CD4-positive, alpha-beta T cell treated with Interleukin-6 at 100 ng/mL for 8 hours (primary cell): ENCODE results near the gene CAVIN3.

ENCODE experiments used
- DNase-seq: peaks from one replicate; pipeline ENCODE4 v3.0.0-alpha.2; 2020; ENCODE audit warnings: mixed read lengths, low spot score

The CAVIN3 gene

GRCh38 chr11:6320411-6321155, at the start of gene CAVIN3:
TSS of gene CAVIN3 (minus strand) at chr11:6320501. CDS start at chr11:6320476, 25 bp downstream.
- DNase-seq, result peak; percentile 6

GRCh38 chr11:6365659-6366058, 45.4 kb upstream of the CAVIN3 start:
- DNase-seq, result no peak

- peak; percentile 60 for DNase-seq
Measured at GRCh38 chr11:6362873-6363678, 42.8 kb upstream of the CAVIN3 start.

GRCh38 chr11:6362185-6362872, 42.0 kb upstream of the CAVIN3 start:
- no peak for DNase-seq

GRCh38 chr11:6360183-6360582, 39.9 kb upstream of the CAVIN3 start:
- no peak for DNase-seq

GRCh38 chr11:6357222-6357621, 36.9 kb upstream of the CAVIN3 start:
- DNase-seq, result no peak

- no peak for DNase-seq
Measured at GRCh38 chr11:6356503-6357055, 36.3 kb upstream of the CAVIN3 start.

- DNase-seq, result no peak
Measured at GRCh38 chr11:6354651-6355485, 34.6 kb upstream of the CAVIN3 start.

- peak; percentile 53 for DNase-seq
Measured at GRCh38 chr11:6353367-6353987, 33.2 kb upstream of the CAVIN3 start.

GRCh38 chr11:6351782-6352382, 31.6 kb upstream of the CAVIN3 start:
- DNase-seq, result no peak

GRCh38 chr11:6350486-6350885, 30.2 kb upstream of the CAVIN3 start:
- DNase-seq, result no peak

GRCh38 chr11:6350043-6350442, 29.7 kb upstream of the CAVIN3 start:
- DNase-seq, result no peak

- no peak for DNase-seq
Measured at GRCh38 chr11:6345366-6345765, 25.1 kb upstream of the CAVIN3 start.

GRCh38 chr11:6336293-6336692, 16.0 kb upstream of the CAVIN3 start:
- DNase-seq, result no peak

GRCh38 chr11:6334806-6335205, 14.5 kb upstream of the CAVIN3 start:
- DNase-seq, result no peak

- no peak for DNase-seq
Measured at GRCh38 chr11:6333095-6333494, 12.8 kb upstream of the CAVIN3 start.

GRCh38 chr11:6332066-6332465, 11.8 kb upstream of the CAVIN3 start:
- no peak for DNase-seq

GRCh38 chr11:6328321-6328720, 8.0 kb upstream of the CAVIN3 start:
- DNase-seq, result no peak

- DNase-seq, result no peak
Measured at GRCh38 chr11:6327806-6328205, 7.5 kb upstream of the CAVIN3 start.

- DNase-seq, result no peak
Measured at GRCh38 chr11:6326985-6327384, 6.7 kb upstream of the CAVIN3 start.

- DNase-seq, result no peak
Measured at GRCh38 chr11:6326303-6326702, 6.0 kb upstream of the CAVIN3 start.
